K562 (cell line): Measurements from ENCODE around the gene SLC26A3. TPM values are rescaled to one million over a fixed set of nuclear protein-coding genes. Genes with fewer than 3 reads are reported as not detected.

Source experiments
- CBFA2T2 ChIP-seq: fragments of 450-650 bp; conservative IDR thresholded peaks from 2 replicates; pipeline ENCODE4 v1.6.1; 2017; ENCODE audit warnings: mild to moderate bottlenecking
- CREB3 ChIP-seq: fragments of 450-650 bp; conservative IDR thresholded peaks from 2 replicates; pipeline ENCODE4 v1.6.1; 2016; ENCODE audit warnings: missing genetic modification characterization, low read depth, mild to moderate bottlenecking, missing compliant biosample characterization, moderate library complexity
- CREB3L1 ChIP-seq: fragments of 450-650 bp; IDR thresholded peaks from 2 replicates; pipeline ENCODE4 v1.6.1; 2014; ENCODE audit warnings: low read depth, mild to moderate bottlenecking, moderate library complexity, borderline replicate concordance
- E2F8 ChIP-seq: fragments of 450-650 bp; IDR thresholded peaks from 2 replicates; pipeline ENCODE4 v1.7.1; 2018; ENCODE audit warnings: mild to moderate bottlenecking, low read depth; ENCODE audit not compliant: partially characterized antibody
- JUND ChIP-seq, 2 experiments: IDR thresholded peaks; 2 replicates in 1 of 2; 3 replicates in 1 of 2; pipeline ENCODE4 v1.6.1; 2011; ENCODE audit warnings: borderline replicate concordance in 2 of 2, low read depth in 2 of 2, low read length in 2 of 2, improper control_type of control experiment in 1 of 2, missing biosample characterization in 1 of 2, missing genetic modification characterization in 1 of 2, missing genetic modification reagents in 1 of 2
- MCM3 ChIP-seq: fragments of 450-650 bp; IDR thresholded peaks from 2 replicates; pipeline ENCODE4 v1.6.1; 2016
- MGA ChIP-seq: fragments of 450-650 bp; IDR thresholded peaks from 2 replicates; pipeline ENCODE4 v1.6.1; 2016; ENCODE audit warnings: mild to moderate bottlenecking, moderate library complexity
- PHF21A ChIP-seq: fragments of 450-650 bp; IDR thresholded peaks from 2 replicates; pipeline ENCODE4 v1.6.1; 2017; ENCODE audit warnings: low read depth, borderline replicate concordance
- polyA plus RNA-seq, 8 experiments: library from polyadenylated mRNA; depleted of rRNA in 4 of 8; stranded (reverse) in 5 of 8; unstranded in 3 of 8; fragments of >200 nt; fragmentation: Nextera tagmentation in 2 of 8; fragmentation: Illumina TruSeq in 1 of 8; extraction: Ambion mirVana in 2 of 8; extraction: Trizol in 1 of 8; gene quantifications; 2 replicates each; pipeline versions ENCODE4 v1.2.1 to v1.2.3, GENCODE V29; 2011 to 2014; ENCODE audit warnings: inconsistent platforms in 1 of 8, missing spikeins in 1 of 8
- total RNA-seq, 7 experiments: library from RNA; depleted of rRNA in 6 of 7; stranded (reverse); fragments of >200 nt in 6 of 7; fragmentation: Illumina TruSeq in 2 of 7; extraction: Trizol in 2 of 7; gene quantifications; 2 replicates each; pipeline versions ENCODE4 v1.2.1 to v1.2.3, GENCODE V29; 2011 to 2021; ENCODE audit warnings: low replicate concordance in 1 of 7

SLC26A3 gene
- total and polyA plus RNA-seq, 9 of the 15 experiments (the other 6 are each of a cell fraction or from before 2014, with no cell fraction given): 0.86 TPM; not detected in 8

- TF ChIP-seq MGA (peak; percentile 87), CBFA2T2 (no peak), CREB3L1 (peak; percentile 93), MCM3 (no peak), E2F8 (peak; percentile 86), CREB3 (tag) (no peak), PHF21A (0 out of 2 replicates have a peak, but pooled peaks have one; percentile 69), JUND (IDR thresholded peaks at IDR 0.05; ENCODE audit: borderline replicate concordance, low read depth, low read length) (peak; percentile 58), JUND (tag; IDR thresholded peaks at IDR 0.05; ENCODE audit: borderline replicate concordance, low read depth, low read length) (peak; percentile 9; the same call in 1 of the 3 replicates)
These were observed 59.3 kb downstream of the SLC26A3 start, which contains the start of gene CBLL1 (continued) for GRCh38 chr7:107743567-107744344.
